ENCODE measurements around the gene EME2.

Gene EME2

DNA sequence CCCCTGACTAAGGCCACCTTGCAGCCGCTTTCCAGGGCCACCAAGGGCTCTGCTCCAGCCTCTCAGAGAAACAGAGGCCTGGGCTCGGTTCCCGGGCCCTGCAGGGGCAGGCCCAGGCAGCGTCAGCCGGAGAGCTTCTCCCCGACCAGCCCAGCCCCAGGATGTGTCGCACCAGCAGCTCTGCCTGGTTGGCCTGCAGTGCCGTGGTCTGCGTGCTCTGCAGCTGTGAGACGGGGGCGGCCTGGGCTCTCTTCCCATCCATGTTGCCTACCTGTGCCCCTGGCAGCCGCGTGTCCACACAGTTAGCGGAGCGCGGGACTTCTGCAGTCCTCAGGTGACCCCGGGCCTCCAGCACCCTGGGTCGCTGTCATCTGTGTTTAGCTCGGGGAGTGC is 16.1 kb downstream of the EME2 start:
- H3K79me2 ChIP-seq (ENCODE audit: low read length) = peaks cover 40% of the 10 kb centered on the region
- H3K27ac ChIP-seq (ENCODE audit: low read length) = no peak overlapping the region
- peaks cover 5% of the 10 kb centered on the region; the same call in 1 of the 2 replicates for H3K4me1 ChIP-seq (ENCODE audit: low read length)
- H3K27me3 ChIP-seq (ENCODE audit: low read depth, low read length) = no peaks in the 10 kb centered on the region
- no peaks in the 10 kb centered on the region for H3K9me3 ChIP-seq (ENCODE audit: insufficient read depth, low read length)
- no peak overlapping the region for H2AFZ ChIP-seq (ENCODE audit: low read depth, low read length)
- no peaks in the 10 kb centered on the region for H4K20me1 ChIP-seq (ENCODE audit: insufficient read depth, low read length)
- no peaks in the 10 kb centered on the region for H3K36me3 ChIP-seq (replicated peaks; ENCODE audit: low read depth, low read length)
- no peak overlapping the region for H3K4me2 ChIP-seq (ENCODE audit: low read length)
- no peak overlapping the region for H3K9ac ChIP-seq (ENCODE audit: low read length)
- H3K4me3 ChIP-seq (ENCODE audit: low read length) = no peak overlapping the region
- TF ChIP-seq EZH2phosphoT487 (IDR thresholded peaks at IDR 0.05; ENCODE audit: low read depth) (no peak), CTCF (IDR thresholded peaks at IDR 0.05; ENCODE audit: low read depth, low read length) (no peak)

DNA sequence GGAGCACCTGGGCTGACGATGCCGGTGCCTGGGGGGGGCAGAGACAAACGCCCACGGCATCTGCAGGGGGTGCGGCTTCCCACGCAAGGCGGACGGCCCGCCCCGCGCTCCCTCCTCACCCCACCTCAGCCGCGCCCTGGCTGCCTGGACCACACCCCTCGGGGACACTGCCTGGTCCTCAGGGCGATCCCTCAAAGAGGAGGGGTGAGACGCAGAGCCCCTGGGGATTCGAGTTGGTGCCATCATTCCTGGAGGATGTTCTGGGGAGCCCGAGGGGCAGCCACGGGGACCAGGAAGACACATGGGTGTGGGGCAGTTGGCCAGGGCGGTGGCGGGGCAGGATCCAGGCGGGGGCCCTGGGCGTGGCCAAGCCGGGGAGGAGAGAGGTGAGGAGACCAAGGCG is 17.0 kb downstream of the EME2 start:
- no peaks in the 10 kb centered on the region for H3K36me3 ChIP-seq (replicated peaks; ENCODE audit: low read depth, low read length)
- H3K27me3 ChIP-seq (ENCODE audit: low read depth, low read length) = no peaks in the 10 kb centered on the region
- H2AFZ ChIP-seq (ENCODE audit: low read depth, low read length) = no peak overlapping the region
- no peak overlapping the region for H3K27ac ChIP-seq (ENCODE audit: low read length)
- H3K9me3 ChIP-seq (ENCODE audit: insufficient read depth, low read length) = no peaks in the 10 kb centered on the region
- H3K4me2 ChIP-seq (ENCODE audit: low read length) = no peak overlapping the region
- no peaks in the 10 kb centered on the region for H4K20me1 ChIP-seq (ENCODE audit: insufficient read depth, low read length)
- no peak overlapping the region for H3K9ac ChIP-seq (ENCODE audit: low read length)
- H3K79me2 ChIP-seq (ENCODE audit: low read length) = peaks cover 31% of the 10 kb centered on the region
- no peaks in the 10 kb centered on the region for H3K4me1 ChIP-seq (ENCODE audit: low read length)
- H3K4me3 ChIP-seq (ENCODE audit: low read length) = no peak overlapping the region
- TF ChIP-seq EZH2phosphoT487 (IDR thresholded peaks at IDR 0.05; ENCODE audit: low read depth) (no peak), CTCF (IDR thresholded peaks at IDR 0.05; ENCODE audit: low read depth, low read length) (no peak)

- Histone ChIP-seq H3K9me3 (ENCODE audit: insufficient read depth, low read length) (no peaks in the 10 kb centered on the region), H3K4me1 (ENCODE audit: low read length) (no peaks in the 10 kb centered on the region), H2AFZ (ENCODE audit: low read depth, low read length) (no peak overlapping the region), H3K27me3 (ENCODE audit: low read depth, low read length) (no peaks in the 10 kb centered on the region), H3K79me2 (ENCODE audit: low read length) (peaks cover 25% of the 10 kb centered on the region), H3K9ac (ENCODE audit: low read length) (no peak overlapping the region), H4K20me1 (ENCODE audit: insufficient read depth, low read length) (no peaks in the 10 kb centered on the region), H3K4me2 (ENCODE audit: low read length) (no peak overlapping the region), H3K4me3 (ENCODE audit: low read length) (no peak overlapping the region), H3K27ac (ENCODE audit: low read length) (no peak overlapping the region), H3K36me3 (replicated peaks; ENCODE audit: low read depth, low read length) (no peaks in the 10 kb centered on the region)
- TF ChIP-seq EZH2phosphoT487 (IDR thresholded peaks at IDR 0.05; ENCODE audit: low read depth) (no peak), CTCF (IDR thresholded peaks at IDR 0.05; ENCODE audit: low read depth, low read length) (no peak)
Measured at GRCh38 chr16:1790261-1790610, 17.6 kb downstream of the EME2 start.

DNA sequence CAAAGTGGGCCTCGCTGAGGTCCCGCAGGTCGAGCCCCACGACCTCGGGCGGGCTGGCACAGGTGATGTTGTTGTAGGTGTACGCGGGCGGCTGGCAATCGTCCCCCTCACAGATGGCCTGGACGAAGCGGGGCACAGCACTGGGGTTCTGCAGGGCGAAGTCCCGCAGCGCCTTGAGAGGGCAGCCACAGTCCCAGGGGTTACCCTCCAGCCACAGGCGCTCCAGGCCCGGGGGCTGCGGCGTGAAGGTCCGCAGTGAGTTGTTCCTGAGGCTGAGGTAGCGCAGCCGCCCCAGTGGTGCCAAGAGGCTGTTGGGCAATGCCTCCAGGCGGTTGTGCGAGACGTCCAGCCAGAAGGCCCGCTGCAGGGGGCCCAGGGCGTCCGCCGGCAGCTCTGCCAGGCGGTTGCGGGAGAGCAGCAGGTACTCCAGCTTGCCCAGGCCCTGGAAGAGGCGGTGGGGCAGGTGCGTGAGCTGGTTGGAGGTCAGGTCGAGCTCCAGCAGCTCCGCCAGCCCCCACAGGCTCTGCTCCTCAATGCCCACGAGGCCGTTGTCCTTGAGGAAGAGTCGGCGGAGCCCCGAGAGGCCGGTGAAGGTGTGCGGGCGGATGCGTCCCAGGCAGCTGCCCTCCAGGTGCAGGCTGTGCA is 18.1 kb downstream of the EME2 start:
- H3K36me3 ChIP-seq (replicated peaks; ENCODE audit: low read depth, low read length) = no peaks in the 10 kb centered on the region
- H3K4me2 ChIP-seq (ENCODE audit: low read length) = no peak overlapping the region
- H3K4me1 ChIP-seq (ENCODE audit: low read length) = no peaks in the 10 kb centered on the region
- no peaks in the 10 kb centered on the region for H3K9me3 ChIP-seq (ENCODE audit: insufficient read depth, low read length)
- H3K4me3 ChIP-seq (ENCODE audit: low read length) = no peak overlapping the region
- TF ChIP-seq EZH2phosphoT487 (IDR thresholded peaks at IDR 0.05; ENCODE audit: low read depth) (no peak), CTCF (IDR thresholded peaks at IDR 0.05; ENCODE audit: low read depth, low read length) (no peak)
- H3K27ac ChIP-seq (ENCODE audit: low read length) = no peak overlapping the region
- H2AFZ ChIP-seq (ENCODE audit: low read depth, low read length) = no peak overlapping the region
- H3K79me2 ChIP-seq (ENCODE audit: low read length) = peaks cover 20% of the 10 kb centered on the region
- H4K20me1 ChIP-seq (ENCODE audit: insufficient read depth, low read length) = no peaks in the 10 kb centered on the region
- no peak overlapping the region for H3K9ac ChIP-seq (ENCODE audit: low read length)
- H3K27me3 ChIP-seq (ENCODE audit: low read depth, low read length) = no peaks in the 10 kb centered on the region
